NT2/D1 (cell line): Measurements from ENCODE around the gene ZNF829.

Experiments
- DNase-seq: peaks from one replicate; pipeline ENCODE4 v3.0.0-alpha.2; 2011; ENCODE audit warnings: low read depth, low spot score
- H3K27me3 ChIP-seq: 2 replicates; pipeline ENCODE4 v1.6.0; 2011; ENCODE audit warnings: mild to moderate bottlenecking; ENCODE audit not compliant: insufficient read length, insufficient read depth
- H3K36me3 ChIP-seq: 2 replicates; pipeline ENCODE4 v1.6.1; 2011; ENCODE audit warnings: mild to moderate bottlenecking, low read length, mixed read lengths; ENCODE audit not compliant: insufficient read depth, insufficient read length
- H3K4me1 ChIP-seq: 2 replicates; pipeline ENCODE4 v1.5.1; 2011; ENCODE audit not compliant: insufficient read depth, insufficient read length
- H3K4me3 ChIP-seq: 2 replicates; pipeline ENCODE4 v1.5.1; 2011; ENCODE audit warnings: low read depth; ENCODE audit not compliant: insufficient read length
- H3K9ac ChIP-seq: 2 replicates; pipeline ENCODE4 v1.6.0; 2011; ENCODE audit warnings: low read depth; ENCODE audit not compliant: insufficient read length
- H3K9me3 ChIP-seq: 2 replicates; pipeline ENCODE4 v1.5.1; 2011; ENCODE audit warnings: mild to moderate bottlenecking, low read length; ENCODE audit not compliant: insufficient read depth
- SUZ12 ChIP-seq: IDR thresholded peaks from 2 replicates; pipeline ENCODE4 v1.6.1; 2011; ENCODE audit not compliant: insufficient read length, insufficient read depth; ENCODE audit errors: extremely low read depth
- YY1 ChIP-seq: IDR thresholded peaks from 2 replicates; pipeline ENCODE4 v1.6.1; 2011; ENCODE audit not compliant: insufficient read length, insufficient read depth
- ZNF274 ChIP-seq: IDR thresholded peaks from 2 replicates; pipeline ENCODE4 v1.6.1; 2011; ENCODE audit warnings: mild to moderate bottlenecking, low read depth, low read length

Gene ZNF829

GRCh38 chr19:36916991-36917390 lies 900 bp upstream of the ZNF829 start:
- H3K4me3 ChIP-seq, result peak overlapping the region; percentile 90
- H3K9me3 ChIP-seq, result no peaks in the 10 kb centered on the region
- H3K27me3 ChIP-seq, result no peaks in the 10 kb centered on the region
- TF ChIP-seq ZNF274, result no peak
- TF ChIP-seq SUZ12, result no peak
- no peak for TF ChIP-seq YY1
- DNase-seq, result no peak
- peak overlapping the region; percentile 96 for H3K9ac ChIP-seq
- peaks cover 3% of the 10 kb centered on the region for H3K4me1 ChIP-seq
- peaks cover 15% of the 10 kb centered on the region for H3K36me3 ChIP-seq

- no peak for DNase-seq
- TF ChIP-seq ZNF274 (no peak), YY1 (no peak), SUZ12 (no peak)
- Histone ChIP-seq H3K36me3 (peaks cover 26% of the 10 kb centered on the region), H3K4me1 (no peaks in the 10 kb centered on the region), H3K4me3 (no peak overlapping the region), H3K9ac (no peak overlapping the region), H3K9me3 (peaks cover 68% of the 10 kb centered on the region), H3K27me3 (no peaks in the 10 kb centered on the region)
These were observed 17.7 kb downstream of the ZNF829 start for GRCh38 chr19:36898422-36898821.

DNA sequence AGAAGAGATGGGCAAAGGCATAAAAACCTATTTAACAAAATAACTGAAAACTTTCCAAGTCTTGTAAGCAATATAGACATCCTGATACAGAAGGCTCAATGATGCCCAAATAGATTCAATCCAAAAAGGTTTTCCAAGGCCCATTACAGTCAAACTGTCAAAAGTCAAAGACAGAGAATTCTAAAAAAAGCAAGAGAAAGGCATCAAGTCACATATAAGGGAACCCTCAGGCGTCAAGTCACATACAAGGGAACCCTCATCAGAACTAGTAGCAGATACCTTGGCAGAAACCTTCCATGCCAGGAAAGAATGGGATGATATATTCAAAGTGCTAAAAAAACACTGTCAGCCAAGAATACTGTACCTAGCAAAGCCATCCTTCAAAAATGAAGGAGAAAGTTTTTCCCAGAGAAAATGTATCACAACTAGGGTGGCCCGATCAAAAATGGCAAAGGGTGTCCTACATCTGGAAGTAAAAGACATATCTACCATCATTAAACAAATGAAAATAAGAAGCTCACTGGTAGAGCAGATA lies 21.2 kb downstream of the ZNF829 start:
- Histone ChIP-seq H3K4me1 (no peaks in the 10 kb centered on the region), H3K4me3 (no peak overlapping the region), H3K9ac (no peak overlapping the region), H3K27me3 (no peaks in the 10 kb centered on the region), H3K9me3 (peaks cover 94% of the 10 kb centered on the region), H3K36me3 (peaks cover 41% of the 10 kb centered on the region)
- no peak for DNase-seq
- TF ChIP-seq YY1 (no peak), ZNF274 (no peak), SUZ12 (no peak)

DNA sequence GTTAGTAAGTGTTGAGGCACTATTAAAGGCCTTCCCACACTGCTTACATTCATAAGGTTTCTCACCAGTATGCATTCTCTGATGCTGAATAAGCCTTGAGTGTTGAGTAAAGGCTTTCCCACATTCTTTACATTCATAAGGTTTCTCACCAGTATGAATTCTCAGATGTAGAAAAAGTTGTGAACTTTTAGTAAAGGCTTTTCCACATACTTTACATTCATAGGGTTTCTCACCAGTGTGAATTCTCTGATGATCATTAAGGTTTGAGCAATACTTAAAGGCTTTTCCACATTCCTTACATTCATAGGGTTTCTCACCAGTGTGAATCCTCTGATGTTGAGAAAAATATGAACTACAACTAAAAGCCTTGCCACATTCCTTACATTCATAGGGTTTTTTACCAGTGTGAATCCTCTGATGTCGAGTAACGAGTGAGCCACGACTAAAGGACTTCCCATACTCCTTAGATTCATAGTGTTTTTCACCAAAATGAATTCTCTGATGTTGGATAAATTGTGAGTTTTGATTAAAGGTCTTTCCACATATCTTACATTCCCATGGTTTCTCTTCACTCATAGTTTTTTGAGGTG lies 24.2 kb downstream of the ZNF829 start:
- Histone ChIP-seq H3K36me3 (peaks cover 44% of the 10 kb centered on the region), H3K4me3 (no peak overlapping the region), H3K9me3 (peaks cover 96% of the 10 kb centered on the region), H3K9ac (no peak overlapping the region), H3K4me1 (no peaks in the 10 kb centered on the region), H3K27me3 (no peaks in the 10 kb centered on the region)
- no peak for DNase-seq
- TF ChIP-seq YY1 (no peak), ZNF274 (peak; percentile 74), SUZ12 (no peak)

DNA sequence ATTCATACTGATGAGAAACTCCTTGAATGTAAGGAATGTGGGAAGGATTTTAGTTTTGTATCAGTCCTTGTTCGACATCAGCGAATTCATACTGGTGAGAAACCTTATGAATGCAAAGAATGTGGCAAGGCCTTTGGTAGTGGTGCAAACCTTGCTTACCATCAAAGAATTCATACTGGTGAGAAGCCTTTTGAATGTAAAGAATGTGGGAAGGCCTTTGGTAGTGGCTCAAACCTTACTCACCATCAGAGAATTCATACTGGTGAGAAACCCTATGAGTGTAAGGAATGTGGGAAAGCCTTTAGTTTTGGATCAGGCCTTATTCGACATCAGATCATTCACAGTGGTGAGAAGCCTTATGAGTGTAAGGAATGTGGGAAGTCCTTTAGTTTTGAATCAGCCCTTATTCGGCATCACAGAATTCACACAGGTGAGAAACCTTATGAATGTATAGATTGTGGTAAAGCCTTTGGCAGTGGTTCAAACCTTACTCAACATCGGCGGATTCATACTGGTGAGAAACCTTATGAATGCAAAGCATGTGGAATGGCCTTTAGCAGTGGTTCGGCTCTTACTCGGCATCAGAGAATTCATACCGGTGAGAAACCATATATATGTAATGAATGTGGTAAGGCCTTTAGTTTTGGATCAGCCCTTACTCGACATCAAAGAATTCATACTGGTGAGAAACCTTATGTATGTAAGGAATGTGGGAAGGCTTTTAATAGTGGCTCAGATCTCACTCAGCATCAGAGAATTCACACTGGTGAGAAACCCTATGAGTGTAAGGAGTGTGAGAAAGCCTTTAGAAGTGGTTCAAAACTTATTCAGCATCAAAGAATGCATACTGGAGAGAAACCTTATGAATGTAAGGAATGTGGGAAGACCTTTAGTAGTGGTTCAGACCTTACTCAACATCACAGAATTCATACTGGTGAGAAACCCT lies 38.8 kb downstream of the ZNF829 start:
- no peak for DNase-seq
- H3K9me3 ChIP-seq, result peaks cover 90% of the 10 kb centered on the region
- H3K27me3 ChIP-seq, result no peaks in the 10 kb centered on the region
- no peak overlapping the region for H3K9ac ChIP-seq
- no peaks in the 10 kb centered on the region for H3K4me1 ChIP-seq
- H3K36me3 ChIP-seq, result peaks cover 6% of the 10 kb centered on the region
- H3K4me3 ChIP-seq, result no peak overlapping the region
- TF ChIP-seq SUZ12, result no peak
- peak; percentile 94 for TF ChIP-seq ZNF274

- Histone ChIP-seq H3K4me3 (no peak overlapping the region), H3K9ac (no peak overlapping the region), H3K27me3 (no peaks in the 10 kb centered on the region), H3K4me1 (no peaks in the 10 kb centered on the region), H3K9me3 (no peaks in the 10 kb centered on the region), H3K36me3 (peaks cover 15% of the 10 kb centered on the region)
- no peak for TF ChIP-seq ZNF274
- no peak for TF ChIP-seq YY1
- DNase-seq, result no peak
These were observed 64.2 kb downstream of the ZNF829 start for GRCh38 chr19:36851898-36852297.
